Keratinocyte (primary cell): ENCODE measurements around the gene SLC6A2.

Experiments used
- CTCF ChIP-seq, 3 experiments: IDR thresholded peaks in 1 of 3; conservative IDR thresholded peaks in 1 of 3; optimal IDR thresholded peaks in 1 of 3; 2 replicates in 2 of 3; 3 replicates in 1 of 3; pipeline versions ENCODE3 to v1.5.1; 2011; ENCODE audit warnings: low read length in 3 of 3, mild to moderate bottlenecking in 3 of 3, moderate library complexity in 2 of 3, control low read depth in 1 of 3, inconsistent platforms in 1 of 3; ENCODE audit not compliant: insufficient read depth in 2 of 3; ENCODE audit errors: extremely low read depth in 1 of 3
- EZH2 ChIP-seq: IDR thresholded peaks from one replicate; pipeline ENCODE4 v1.6.1; 2012; ENCODE audit warnings: inconsistent platforms, mild to moderate bottlenecking, low read length, moderate library complexity

GRCh38 chr16:55701442-55702319, 45.9 kb downstream of the SLC6A2 start:
- peak; percentile 73 to 86 (median 79) for TF ChIP-seq CTCF (optimal IDR thresholded peaks at IDR 0.05 in 1 of 3, IDR thresholded peaks at IDR 0.05 in 1 of 3, conservative IDR thresholded peaks at IDR 0.05 in 1 of 3; ENCODE audit: extremely low read depth in 1 of 3, insufficient read depth in 2 of 3, low read length in 3 of 3)
- TF ChIP-seq EZH2: no peak
